GM19025 (cell line): ENCODE measurements around the gene PPP6R2.
"Not testable (repeated sequence)": the region's sequence is repeated elsewhere in the genome, so short reads cannot be mapped to it uniquely, and the experiment has no call there.

Experiments
- ATAC-seq: cut with Tn5 transposase; IDR thresholded peaks from one replicate; pipeline ENCODE4 v1.9.1; 2021; ENCODE audit warnings: mild to moderate bottlenecking, low read depth, moderate library complexity; ENCODE audit not compliant: unreplicated experiment

The PPP6R2 gene

DNA sequence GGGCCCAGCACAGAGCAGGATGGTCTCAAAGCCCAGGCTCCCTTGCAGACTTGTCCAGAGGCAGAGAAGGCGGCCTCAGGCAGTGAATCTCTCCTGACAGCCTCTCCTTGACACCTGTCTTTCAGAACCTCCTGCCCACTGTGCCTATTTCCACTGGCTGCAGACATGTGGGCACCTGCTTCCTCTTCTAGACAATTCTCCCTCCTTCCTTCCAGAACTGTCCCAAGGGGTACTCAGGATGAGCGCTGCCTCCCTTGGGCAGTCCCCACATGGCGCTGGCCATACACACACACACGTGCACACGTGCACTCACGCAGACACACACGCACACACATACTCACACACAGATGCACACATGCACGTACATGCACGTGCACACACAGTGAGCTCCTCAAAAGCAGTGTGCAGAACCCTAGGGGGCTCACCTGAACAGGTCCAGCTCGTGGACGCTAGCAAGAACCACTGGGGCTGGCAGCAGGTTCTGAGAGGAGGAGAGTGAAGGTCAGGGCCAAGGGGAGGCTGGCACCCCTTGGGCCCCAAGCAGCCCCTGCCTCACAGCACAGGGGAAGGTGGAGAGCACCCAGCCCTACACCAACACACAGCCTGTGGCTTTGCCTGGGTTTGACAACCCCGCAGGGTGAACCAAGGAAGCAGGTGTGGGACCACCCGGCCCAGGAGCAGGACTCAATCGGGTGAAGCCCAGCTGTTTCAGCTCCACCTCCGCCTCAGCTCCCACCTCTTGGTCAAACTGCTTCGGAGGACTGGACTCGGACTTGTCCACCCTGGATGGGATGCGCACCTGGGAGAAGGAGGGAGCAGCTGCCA lies 27.6 kb upstream of the PPP6R2 start:
- ATAC-seq: no peak

DNA sequence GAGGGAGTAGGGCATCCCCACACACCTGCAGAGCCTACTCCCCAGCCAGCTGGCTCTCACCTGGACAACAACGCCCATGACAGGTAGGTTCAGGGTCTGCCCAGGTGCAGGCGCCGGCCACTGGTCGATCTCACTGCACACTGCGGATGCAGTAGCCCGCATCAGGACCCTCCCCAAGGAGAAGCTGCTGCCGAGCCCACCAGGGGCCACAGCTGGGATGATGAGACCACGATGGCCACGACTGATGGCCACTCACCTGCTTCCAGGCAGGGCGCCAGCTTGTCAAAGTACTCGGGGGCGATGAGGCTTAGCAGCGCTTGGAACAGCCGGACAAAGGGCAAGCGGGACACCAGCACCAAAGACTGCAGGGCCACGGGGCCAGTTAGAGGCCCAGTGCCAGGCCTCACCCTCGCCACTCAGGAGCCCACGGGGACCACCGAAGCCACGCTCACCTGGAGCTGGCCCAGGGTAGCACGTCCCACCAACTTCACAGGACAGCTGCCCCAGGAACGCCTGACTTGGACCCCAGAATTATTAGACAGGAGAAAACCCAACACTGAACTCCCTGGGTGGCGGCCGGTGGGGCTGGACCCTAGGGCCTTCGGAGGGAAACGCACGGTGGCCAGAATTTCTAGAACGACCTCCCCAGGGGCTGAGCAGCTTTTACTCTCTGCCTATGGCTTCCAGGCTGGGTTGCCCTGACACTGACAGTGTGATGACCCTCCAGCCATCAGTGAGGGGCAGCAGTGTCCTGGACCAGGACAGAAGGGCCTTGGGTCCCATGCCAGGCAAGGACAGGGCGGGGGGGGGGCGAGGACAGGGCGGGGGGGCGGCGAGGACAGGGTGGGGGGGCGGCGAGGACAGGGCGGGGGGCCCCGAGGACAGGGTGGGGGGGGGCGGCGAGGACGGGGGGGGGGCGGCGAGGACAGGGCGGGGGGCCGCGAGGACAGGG lies 26.7 kb upstream of the PPP6R2 start:
- no peak for ATAC-seq

GRCh38 chr22:50317178-50317577 lies 25.9 kb upstream of the PPP6R2 start:
- ATAC-seq: no peak

DNA sequence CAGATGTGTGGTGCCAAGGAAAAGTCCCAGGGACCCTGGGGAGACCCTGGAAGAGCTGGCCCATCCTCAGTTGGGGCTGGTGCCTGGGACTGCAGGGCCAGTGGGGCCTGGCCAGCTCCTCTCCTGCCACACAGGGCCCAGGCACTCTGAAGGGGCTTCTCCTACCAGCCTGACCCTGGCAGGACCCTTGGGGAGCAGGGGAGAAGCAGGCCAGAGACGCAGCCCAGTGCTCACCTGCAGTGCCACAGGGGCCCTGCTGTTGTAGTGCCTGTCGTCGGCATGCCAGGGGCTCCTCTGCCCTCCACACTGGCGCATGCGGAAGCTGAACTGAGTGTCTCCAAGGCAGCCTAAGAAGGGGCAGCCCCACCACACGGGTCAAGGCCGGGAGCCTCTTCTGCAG lies 25.5 kb upstream of the PPP6R2 start:
- ATAC-seq: no peak

GRCh38 chr22:50318356-50318697 lies 24.8 kb upstream of the PPP6R2 start:
- ATAC-seq: no peak

DNA sequence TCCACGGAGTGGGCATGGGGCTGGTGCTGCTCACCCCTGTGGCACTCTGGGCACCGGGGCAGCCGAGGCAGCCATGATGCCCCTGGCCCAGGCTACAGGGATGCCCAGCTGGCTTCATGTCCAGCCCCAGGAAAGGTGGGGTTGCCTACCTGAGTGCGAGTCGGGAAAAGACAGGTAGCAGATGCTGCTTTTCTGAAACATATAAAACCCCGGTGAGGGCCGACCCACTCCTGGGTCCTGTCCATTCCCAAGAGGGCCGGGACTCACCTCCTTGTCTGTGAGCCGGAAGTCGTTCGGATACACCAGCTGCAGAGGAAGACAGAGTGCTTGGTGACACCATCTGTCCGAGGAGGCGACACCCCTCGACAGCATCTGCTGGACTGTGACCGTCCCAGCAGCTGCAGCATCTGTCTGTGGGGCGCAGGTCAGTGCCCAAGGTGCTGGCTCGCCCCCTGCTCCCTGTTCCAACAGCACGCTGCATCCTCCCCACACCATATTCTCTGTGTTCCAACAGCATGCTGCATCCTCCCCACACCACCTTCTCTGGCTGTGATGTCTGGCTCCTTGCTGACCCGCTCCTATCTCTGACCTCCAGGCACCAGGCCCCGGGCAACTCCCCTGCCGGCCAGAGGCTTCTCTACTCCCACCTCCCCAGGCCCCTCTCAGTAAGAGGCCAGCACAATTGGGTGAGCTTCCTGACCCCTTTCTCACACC lies 24.3 kb upstream of the PPP6R2 start:
- ATAC-seq: no peak

GRCh38 chr22:50319503-50319951 lies 23.6 kb upstream of the PPP6R2 start:
- no peak for ATAC-seq

DNA sequence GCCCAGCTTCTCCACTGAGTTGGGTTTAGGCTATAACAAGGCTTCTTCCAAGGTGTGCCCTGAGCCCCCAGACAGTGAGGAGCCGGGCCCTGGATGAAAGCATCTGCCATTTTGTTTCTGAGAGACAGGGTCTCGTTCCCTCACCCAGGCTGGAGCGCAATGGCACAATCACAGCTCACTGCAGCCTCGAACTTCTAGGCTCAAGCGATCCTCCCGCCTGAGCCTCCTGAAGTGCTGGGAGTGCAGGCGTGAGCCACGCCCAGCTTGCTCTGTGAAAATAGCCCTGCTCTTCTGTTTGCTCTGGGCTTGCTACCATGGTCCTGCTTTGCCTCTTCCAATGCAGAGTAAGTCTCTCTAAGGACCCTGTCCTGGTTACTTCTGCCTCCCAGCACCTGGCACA lies 23.0 kb upstream of the PPP6R2 start:
- ATAC-seq: no peak

DNA sequence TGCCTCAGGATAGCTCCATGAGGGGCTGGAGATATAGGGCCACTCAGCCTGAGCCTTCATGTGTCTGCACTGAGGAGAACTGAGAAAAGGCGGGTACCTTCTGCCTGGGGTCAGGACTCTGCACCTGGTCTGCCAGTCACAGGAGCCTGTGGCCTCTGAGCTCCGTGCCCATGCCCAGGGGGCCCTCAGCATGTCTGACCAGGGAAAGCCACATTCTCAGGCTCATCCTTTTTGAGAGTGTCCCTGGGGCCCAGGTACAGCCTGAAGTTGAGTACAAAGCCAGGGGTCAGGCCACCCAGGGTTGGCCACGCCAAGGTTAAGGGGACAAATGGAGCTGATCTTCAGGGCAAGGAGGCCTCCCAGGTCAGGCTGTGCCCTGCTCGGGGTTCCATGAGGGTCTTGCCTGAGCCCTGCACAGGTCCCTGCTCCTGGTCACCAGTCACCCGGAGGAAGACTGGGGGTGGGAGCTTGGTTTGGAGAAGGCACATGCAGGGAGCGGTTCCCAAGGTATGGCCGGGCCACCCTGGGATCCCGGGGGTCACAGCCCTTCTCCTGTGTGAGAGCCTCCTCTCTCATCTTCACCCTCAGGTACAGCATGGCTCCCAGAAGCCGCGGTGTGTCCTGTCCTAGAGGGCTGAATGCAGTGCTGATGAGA lies 22.3 kb upstream of the PPP6R2 start:
- no peak for ATAC-seq

DNA sequence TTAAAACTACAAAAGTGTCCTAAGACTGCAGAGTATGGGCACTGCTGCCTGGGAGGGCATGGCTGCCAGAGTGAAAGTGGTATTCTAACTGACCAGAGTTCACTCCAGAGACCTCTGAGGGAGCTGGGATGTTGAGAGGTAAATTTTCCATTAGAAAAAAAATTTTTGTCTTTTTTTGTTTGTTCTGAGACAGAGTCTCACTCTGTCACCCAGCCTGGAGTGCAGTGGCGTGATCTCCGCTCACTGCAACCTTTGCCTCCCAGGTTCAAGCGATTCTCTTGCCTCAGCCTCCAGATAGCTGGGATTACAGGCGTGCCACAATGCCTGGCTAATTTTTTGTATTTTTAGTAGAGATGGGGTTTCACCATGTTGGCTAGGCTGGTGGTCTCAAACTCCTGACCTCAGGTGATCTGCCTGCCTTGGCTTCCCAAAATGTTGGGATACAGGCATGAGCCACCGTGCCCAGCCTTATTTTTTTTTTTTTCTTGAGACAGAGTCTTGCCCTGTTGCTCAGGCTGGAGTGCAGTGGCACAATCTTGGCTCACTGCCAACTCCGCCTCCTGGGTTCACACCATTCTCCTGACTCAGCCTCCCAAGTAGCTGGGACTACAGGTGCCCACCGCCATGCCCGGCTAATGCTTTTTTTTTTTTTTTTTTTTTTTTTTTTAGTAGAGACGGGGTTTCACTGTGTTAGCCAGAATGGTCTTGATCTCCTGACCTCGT lies 20.6 kb upstream of the PPP6R2 start:
- ATAC-seq: not testable (repeated sequence)

- no peak for ATAC-seq
Observed at GRCh38 chr22:50323900-50324299, 19.2 kb upstream of the PPP6R2 start.

DNA sequence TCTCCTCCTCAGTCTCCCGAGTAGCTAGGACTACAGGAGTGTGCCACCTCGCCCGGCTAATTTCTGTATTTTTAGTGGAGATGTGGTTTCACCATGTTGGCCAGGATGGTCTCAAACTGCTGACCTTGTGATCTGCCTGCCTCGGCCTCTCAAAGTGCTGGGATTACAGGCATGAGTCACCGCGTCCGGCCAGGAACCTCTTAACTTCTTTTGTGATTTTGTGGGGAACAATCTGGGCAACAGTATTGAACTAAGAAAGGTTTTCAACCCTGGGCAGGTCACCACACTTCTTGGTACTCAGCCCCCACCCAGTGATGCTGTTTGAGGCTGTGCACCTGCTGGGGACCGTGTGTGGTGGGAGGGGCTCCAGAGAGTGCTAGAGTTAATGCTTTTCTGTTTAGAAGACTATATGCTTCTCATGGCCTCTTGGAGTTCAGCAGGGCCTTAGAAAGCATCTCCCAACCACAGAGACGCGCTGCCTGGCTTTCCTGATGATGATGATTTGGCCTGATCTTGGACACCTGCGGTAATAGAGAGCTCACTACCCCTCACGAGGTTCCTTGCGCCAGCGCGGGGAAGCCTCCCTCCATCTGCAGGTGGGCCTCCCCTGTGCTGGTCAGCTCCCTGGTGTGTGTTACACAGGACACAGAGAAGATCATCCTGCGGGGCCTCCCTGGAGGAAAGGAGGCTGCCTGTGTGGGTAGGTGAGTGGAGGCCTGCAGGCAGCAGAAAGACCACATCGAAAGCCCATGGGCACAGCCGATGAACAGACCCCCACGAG lies 17.5 kb upstream of the PPP6R2 start:
- ATAC-seq: no peak

DNA sequence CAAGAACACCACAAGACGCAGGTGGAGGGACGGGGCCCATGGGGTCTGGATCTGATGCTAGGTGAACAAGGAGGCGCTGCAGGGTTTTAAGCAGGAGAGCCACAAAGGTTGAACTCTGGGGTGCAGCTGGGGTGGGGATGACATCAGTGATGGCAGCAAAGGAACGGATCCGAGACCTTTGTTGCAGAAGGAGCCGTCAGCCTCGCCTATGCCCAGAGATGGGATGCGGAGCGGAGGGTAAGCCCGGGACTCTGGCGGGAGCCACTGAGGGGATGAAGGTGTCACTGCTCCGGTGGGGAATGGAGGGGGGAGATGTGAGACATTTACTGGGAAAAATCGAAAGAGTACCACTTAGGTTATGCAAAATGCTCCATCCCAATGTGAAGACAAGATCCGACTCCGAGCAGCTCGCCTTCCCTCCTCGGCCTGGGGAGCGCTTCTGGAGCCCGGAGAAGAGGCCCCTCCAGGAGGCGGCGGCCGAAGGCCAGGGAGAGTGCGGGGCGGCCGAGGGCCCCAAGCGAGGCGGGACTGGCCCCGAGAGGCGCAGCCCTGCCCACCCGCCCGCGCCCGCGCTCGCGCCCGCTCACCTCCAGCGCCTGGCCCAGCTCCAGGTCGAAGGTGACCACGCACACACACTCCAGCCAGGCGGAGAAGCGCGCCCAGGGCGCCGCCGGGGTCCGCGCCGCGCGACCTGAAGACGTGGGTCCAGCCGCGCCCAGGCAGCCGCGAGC lies 16.7 kb upstream of the PPP6R2 start:
- ATAC-seq: peak; percentile 3

DNA sequence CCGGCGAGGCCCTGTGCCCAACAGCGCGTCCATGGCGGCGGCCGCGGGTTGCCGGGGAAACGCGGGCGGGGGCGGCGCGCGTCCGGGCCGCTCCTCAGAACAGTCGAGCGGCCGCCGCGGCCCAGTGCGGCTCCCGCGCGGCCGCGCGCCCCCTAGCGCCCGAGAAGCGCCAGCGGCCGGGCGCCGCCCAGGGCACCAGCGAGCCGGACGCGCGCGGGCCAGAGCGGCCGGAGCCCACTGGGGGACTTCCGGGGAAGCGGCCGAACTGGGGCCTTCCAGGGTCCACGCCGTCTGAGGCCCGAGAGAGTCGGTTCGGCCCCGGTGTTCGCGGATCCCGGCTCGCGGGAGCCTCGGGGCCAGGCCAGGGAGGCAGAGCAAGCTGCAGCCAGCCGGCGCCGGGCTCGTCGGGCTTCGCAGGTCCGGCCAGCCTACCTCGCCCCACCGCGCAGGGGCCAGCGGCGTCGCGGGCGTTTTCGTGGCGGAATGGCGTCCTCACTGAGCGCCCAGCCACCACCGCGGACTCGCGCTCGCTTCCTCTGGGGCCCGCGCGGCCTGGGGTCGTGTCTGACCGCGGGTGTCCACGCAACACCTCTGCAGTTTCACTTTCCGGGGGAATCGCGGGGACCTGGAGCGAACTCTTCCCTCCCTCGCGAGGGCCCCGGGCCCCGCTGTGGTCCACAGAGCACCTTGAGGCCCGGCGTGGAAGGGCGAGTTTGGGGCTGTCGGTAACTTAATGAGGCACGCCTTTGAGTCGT lies 16.0 kb upstream of the PPP6R2 start, which contains the start of gene DENND6B:
DENND6B (minus strand) TSS at position 57 of the 755 bp plus-strand sequence; CDS start at position 33, 24 bp downstream.
- peak; percentile 89 for ATAC-seq

DNA sequence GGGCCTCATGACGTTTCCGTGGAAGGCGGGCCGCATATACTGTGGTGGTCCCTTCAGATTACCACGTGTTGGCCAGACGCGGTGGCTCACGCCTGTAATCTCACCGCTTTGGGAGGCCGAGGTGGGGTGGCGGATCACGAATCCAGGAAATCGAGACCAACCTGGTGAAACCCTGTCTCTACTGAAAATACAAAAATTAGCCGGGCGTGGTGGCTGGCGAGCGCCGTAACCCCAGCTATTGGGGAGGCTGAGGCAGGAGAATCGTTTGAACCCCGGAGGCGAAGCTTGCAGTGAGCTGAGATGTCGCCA lies 15.5 kb upstream of the PPP6R2 start:
- no peak for ATAC-seq

DNA sequence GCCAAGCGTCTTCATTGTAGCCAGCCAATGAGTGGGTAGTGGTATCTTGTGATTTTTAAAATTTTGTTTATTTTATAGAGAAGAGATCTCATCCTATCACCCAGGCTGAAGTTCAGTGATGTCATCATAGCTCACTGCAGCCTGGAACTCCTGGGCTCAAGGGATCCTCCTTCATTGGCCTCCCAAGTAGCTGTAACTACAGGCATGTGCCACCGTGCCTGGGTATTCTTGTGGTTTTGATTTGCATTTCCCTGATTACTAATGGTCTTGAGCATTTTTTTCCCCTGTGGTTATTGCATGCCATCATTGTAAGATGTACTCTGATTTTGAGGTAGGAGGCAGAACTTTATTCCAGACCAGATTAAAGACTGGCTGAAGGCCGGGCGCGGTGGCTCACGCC lies 13.9 kb upstream of the PPP6R2 start:
- ATAC-seq: no peak

DNA sequence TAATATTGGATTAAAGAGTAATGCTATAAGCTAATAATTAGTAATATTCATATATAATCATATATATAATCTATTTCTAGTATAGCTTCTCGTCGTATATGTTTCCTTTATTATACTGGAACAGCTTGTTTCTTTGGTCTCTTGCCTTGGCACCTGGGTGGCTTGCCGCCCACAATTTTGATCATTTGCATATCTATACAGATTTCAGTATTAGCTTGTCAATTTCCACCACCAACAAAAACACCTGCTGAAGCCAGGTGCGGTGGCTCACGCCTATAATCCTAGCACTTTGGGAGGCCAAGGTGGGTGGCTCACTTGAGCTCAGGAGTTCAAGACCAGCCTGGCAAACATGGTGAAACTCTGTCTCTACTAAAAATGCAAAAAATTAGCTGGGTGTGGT lies 8.7 kb upstream of the PPP6R2 start:
- not testable (repeated sequence) for ATAC-seq
